ENCODE results near the gene TET3. TPM values are rescaled to one million over a fixed set of nuclear protein-coding genes. Genes with fewer than 3 reads are reported as not detected.

TET3 gene
- polyA plus RNA-seq, 1 donor from 2014 or later = 18.2 TPM

DNA sequence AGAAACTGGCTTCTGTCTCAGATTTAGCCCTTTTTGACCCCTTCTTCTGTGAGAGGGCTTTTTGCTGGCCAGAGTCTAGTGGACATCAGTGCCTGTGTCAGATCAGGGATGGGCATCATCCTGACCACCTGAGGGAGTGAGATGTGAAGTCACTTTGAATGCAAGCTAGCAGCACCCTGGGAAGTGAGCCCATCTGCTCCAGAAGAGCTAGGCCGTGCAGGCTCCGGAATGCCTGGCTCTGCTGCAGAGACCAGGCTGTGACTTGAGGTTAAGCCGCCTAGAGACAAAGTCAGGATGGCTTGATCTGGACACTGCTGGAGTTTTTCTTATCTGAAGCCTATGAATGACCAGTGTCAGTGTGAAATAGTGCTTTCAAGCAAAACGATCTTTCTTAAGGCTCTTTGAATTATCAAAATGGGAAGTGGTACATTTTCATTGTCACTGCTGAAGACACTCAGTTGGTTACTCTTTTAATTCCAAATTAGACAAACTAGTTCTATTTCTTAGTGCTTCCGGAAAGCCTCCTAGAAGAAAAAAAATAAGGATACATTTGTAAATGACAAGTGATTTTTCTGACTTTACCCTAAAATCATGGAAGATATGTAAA lies 37.2 kb upstream of the TET3 start (continued):
- no peak for TF ChIP-seq EP300 (conservative IDR thresholded peaks at IDR 0.05; ENCODE audit: poor library complexity, severe bottlenecking)
- TF ChIP-seq POLR2AphosphoS5 (IDR thresholded peaks at IDR 0.05) = no peak
- TF ChIP-seq MXI1 (conservative IDR thresholded peaks at IDR 0.05; ENCODE audit: poor library complexity, severe bottlenecking) = no peak
- no peak for TF ChIP-seq SMC3 (conservative IDR thresholded peaks at IDR 0.05; ENCODE audit: poor library complexity)

DNA sequence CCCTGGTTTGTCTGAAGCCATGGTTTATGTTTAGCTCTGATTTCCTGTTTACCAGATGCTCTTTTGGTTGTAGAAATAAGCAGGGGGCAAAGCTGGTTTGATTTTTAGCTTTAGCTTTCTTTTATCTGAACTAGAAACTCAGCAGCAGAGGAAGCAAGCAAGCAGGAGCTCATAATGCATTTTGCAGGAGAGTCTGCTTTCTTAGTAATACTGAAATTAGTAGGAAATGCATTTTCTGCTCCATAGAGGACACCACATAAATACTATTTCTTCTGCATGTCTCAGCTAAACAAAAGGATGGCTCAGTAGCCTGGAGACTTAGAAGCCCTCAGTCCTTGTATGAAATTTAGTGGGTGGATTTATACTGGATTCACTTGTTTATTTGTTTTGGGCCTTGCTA lies 34.9 kb upstream of the TET3 start:
- Histone ChIP-seq H3K9ac (ENCODE audit: low read length) (no peak overlapping the region), H3K36me3 (ENCODE audit: insufficient read depth, low read length) (peaks cover 15% of the 10 kb centered on the region), H3K9me2 (ENCODE audit: insufficient read depth, low read length) (no peaks in the 10 kb centered on the region), H3K27ac (ENCODE audit: low read length) (no peak overlapping the region), H3K27me3 (ENCODE audit: insufficient read depth, low read depth, low read length) (no peaks in the 10 kb centered on the region), H3K4me3 (ENCODE audit: low read length) (no peak overlapping the region), H3K79me2 (replicated peaks; ENCODE audit: insufficient read depth, low read length) (no peaks in the 10 kb centered on the region), H3K4me2 (ENCODE audit: low read length) (no peak overlapping the region), H3K9me3 (ENCODE audit: low read length) (no peaks in the 10 kb centered on the region), H4K20me1 (ENCODE audit: insufficient read depth) (no peaks in the 10 kb centered on the region), H2AFZ (ENCODE audit: low read depth, low read length) (no peak overlapping the region), H3F3A (ENCODE audit: insufficient read depth, low read length, poor library complexity, severe bottlenecking) (no peaks in the 10 kb centered on the region)
- TF ChIP-seq, protein P1, sequence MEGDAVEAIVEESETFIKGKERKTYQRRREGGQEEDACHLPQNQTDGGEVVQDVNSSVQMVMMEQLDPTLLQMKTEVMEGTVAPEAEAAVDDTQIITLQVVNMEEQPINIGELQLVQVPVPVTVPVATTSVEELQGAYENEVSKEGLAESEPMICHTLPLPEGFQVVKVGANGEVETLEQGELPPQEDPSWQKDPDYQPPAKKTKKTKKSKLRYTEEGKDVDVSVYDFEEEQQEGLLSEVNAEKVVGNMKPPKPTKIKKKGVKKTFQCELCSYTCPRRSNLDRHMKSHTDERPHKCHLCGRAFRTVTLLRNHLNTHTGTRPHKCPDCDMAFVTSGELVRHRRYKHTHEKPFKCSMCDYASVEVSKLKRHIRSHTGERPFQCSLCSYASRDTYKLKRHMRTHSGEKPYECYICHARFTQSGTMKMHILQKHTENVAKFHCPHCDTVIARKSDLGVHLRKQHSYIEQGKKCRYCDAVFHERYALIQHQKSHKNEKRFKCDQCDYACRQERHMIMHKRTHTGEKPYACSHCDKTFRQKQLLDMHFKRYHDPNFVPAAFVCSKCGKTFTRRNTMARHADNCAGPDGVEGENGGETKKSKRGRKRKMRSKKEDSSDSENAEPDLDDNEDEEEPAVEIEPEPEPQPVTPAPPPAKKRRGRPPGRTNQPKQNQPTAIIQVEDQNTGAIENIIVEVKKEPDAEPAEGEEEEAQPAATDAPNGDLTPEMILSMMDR (IDR thresholded peaks at IDR 0.05; ENCODE audit: poor library complexity, severe bottlenecking) = no peak
- TF ChIP-seq, protein P2, sequence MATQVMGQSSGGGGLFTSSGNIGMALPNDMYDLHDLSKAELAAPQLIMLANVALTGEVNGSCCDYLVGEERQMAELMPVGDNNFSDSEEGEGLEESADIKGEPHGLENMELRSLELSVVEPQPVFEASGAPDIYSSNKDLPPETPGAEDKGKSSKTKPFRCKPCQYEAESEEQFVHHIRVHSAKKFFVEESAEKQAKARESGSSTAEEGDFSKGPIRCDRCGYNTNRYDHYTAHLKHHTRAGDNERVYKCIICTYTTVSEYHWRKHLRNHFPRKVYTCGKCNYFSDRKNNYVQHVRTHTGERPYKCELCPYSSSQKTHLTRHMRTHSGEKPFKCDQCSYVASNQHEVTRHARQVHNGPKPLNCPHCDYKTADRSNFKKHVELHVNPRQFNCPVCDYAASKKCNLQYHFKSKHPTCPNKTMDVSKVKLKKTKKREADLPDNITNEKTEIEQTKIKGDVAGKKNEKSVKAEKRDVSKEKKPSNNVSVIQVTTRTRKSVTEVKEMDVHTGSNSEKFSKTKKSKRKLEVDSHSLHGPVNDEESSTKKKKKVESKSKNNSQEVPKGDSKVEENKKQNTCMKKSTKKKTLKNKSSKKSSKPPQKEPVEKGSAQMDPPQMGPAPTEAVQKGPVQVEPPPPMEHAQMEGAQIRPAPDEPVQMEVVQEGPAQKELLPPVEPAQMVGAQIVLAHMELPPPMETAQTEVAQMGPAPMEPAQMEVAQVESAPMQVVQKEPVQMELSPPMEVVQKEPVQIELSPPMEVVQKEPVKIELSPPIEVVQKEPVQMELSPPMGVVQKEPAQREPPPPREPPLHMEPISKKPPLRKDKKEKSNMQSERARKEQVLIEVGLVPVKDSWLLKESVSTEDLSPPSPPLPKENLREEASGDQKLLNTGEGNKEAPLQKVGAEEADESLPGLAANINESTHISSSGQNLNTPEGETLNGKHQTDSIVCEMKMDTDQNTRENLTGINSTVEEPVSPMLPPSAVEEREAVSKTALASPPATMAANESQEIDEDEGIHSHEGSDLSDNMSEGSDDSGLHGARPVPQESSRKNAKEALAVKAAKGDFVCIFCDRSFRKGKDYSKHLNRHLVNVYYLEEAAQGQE (IDR thresholded peaks at IDR 0.05; ENCODE audit: borderline replicate concordance) = no peak
- TF ChIP-seq RAD21 (conservative IDR thresholded peaks at IDR 0.05) (no peak), POLR2AphosphoS5 (IDR thresholded peaks at IDR 0.05) (no peak), MXI1 (conservative IDR thresholded peaks at IDR 0.05; ENCODE audit: poor library complexity, severe bottlenecking) (no peak), EP300 (conservative IDR thresholded peaks at IDR 0.05; ENCODE audit: poor library complexity, severe bottlenecking) (no peak), EZH2 (IDR thresholded peaks at IDR 0.05; ENCODE audit: borderline replicate concordance, insufficient read depth, low read length, poor library complexity, severe bottlenecking) (no peak), TAF1 (IDR thresholded peaks at IDR 0.05; ENCODE audit: low read depth) (no peak), SMC3 (conservative IDR thresholded peaks at IDR 0.05; ENCODE audit: poor library complexity) (no peak)
